Loucy (cell line): ENCODE data around the gene TSPAN32.

Source experiments
- H2AFZ ChIP-seq: fragments of 200-600 bp; sonication (generic); 2 replicates; pipeline ENCODE4 v1.6.0; 2016; ENCODE audit warnings: antibody characterized with exemption, mild to moderate bottlenecking, low read length, moderate library complexity
- H3F3A ChIP-seq: fragments of 200-600 bp; 2 replicates; pipeline ENCODE4 v1.6.0; 2016; ENCODE audit warnings: antibody characterized with exemption, low read depth, mild to moderate bottlenecking
- H3K27me3 ChIP-seq: fragments of 200-600 bp; sonication (generic); 2 replicates; pipeline ENCODE4 v1.6.1; 2014; ENCODE audit warnings: low read length, mild to moderate bottlenecking; ENCODE audit not compliant: insufficient read depth, poor library complexity, severe bottlenecking
- H3K36me3 ChIP-seq: fragments of 200-600 bp; sonication (generic); 2 replicates; pipeline ENCODE4 v1.6.1; 2016; ENCODE audit warnings: low read length; ENCODE audit not compliant: insufficient read depth
- H3K4me1 ChIP-seq: fragments of 200-600 bp; sonication (generic); 2 replicates; pipeline ENCODE4 v1.5.1; 2014; ENCODE audit warnings: low read length, mild to moderate bottlenecking; ENCODE audit not compliant: insufficient read depth, poor library complexity, severe bottlenecking
- H3K4me2 ChIP-seq: fragments of 200-600 bp; sonication (generic); 2 replicates; pipeline ENCODE4 v1.6.0; 2014; ENCODE audit warnings: antibody characterized with exemption, low read length, low read depth, mild to moderate bottlenecking; ENCODE audit not compliant: poor library complexity, severe bottlenecking
- H3K4me3 ChIP-seq: fragments of 200-600 bp; sonication (generic); 2 replicates; pipeline ENCODE4 v1.5.1; 2014; ENCODE audit warnings: low read length, mild to moderate bottlenecking, mixed read lengths; ENCODE audit not compliant: poor library complexity, severe bottlenecking
- H3K79me2 ChIP-seq: fragments of 200-600 bp; sonication (generic); 2 replicates; pipeline ENCODE4 v1.6.1; 2014; ENCODE audit warnings: low read length; ENCODE audit not compliant: insufficient read depth
- H3K9ac ChIP-seq: fragments of 200-600 bp; sonication (generic); 2 replicates; pipeline ENCODE4 v1.6.0; 2014; ENCODE audit warnings: mild to moderate bottlenecking, low read depth, low read length, moderate library complexity; ENCODE audit not compliant: poor library complexity, severe bottlenecking
- H3K9me2 ChIP-seq: fragments of 200-600 bp; sonication (generic); replicated peaks from 2 replicates; pipeline ENCODE4 v1.6.1; 2016; ENCODE audit warnings: low read depth, low read length, mixed read lengths
- H3K9me3 ChIP-seq: fragments of 200-600 bp; sonication (generic); 2 replicates; pipeline ENCODE4 v1.6.1; 2014; ENCODE audit warnings: mild to moderate bottlenecking, antibody characterized with exemption, low read length, low read depth; ENCODE audit not compliant: insufficient read depth
- H4K20me1 ChIP-seq: fragments of 200-600 bp; sonication (generic); 2 replicates; pipeline ENCODE4 v1.6.0; 2014; ENCODE audit warnings: antibody characterized with exemption, low read length, mild to moderate bottlenecking; ENCODE audit not compliant: insufficient read depth, poor library complexity, severe bottlenecking
- CTCF ChIP-seq: fragments of 200-600 bp; sonication (generic); conservative IDR thresholded peaks from 2 replicates; pipeline ENCODE4 v1.5.1; 2014; ENCODE audit warnings: mild to moderate bottlenecking, antibody characterized with exemption, low read length
- EZH2phosphoT487 ChIP-seq: fragments of 200-600 bp; IDR thresholded peaks from 2 replicates; pipeline ENCODE4 v1.6.1; 2018; ENCODE audit warnings: antibody characterized with exemption, mild to moderate bottlenecking, moderate library complexity, borderline replicate concordance

The TSPAN32 gene

GRCh38 chr11:2367266-2368160, 65.7 kb downstream of the TSPAN32 start:
- H3K4me2 ChIP-seq: no peak overlapping the region
- H3K27me3 ChIP-seq: no peaks in the 10 kb centered on the region
- H3K79me2 ChIP-seq: no peaks in the 10 kb centered on the region

More at GRCh38 chr11:2367266-2368160, 65.7 kb downstream of the TSPAN32 start:
- H4K20me1 ChIP-seq: no peaks in the 10 kb centered on the region
- H3K9ac ChIP-seq: no peak overlapping the region
- H2AFZ ChIP-seq: no peak overlapping the region
- H3K4me1 ChIP-seq: no peaks in the 10 kb centered on the region
- H3K36me3 ChIP-seq: no peaks in the 10 kb centered on the region
- H3K9me3 ChIP-seq: no peaks in the 10 kb centered on the region
- H3K4me3 ChIP-seq: no peak overlapping the region
- TF ChIP-seq EZH2phosphoT487 (no peak), CTCF (no peak)
- H3K9me2 ChIP-seq: no peaks in the 10 kb centered on the region
- H3F3A ChIP-seq: no peaks in the 10 kb centered on the region
